ENCODE data around the gene ASB6. TPM values are rescaled to one million over a fixed set of nuclear protein-coding genes. Genes with fewer than 3 reads are reported as not detected.
"Not testable (repeated sequence)": the region's sequence is repeated elsewhere in the genome, so short reads cannot be mapped to it uniquely, and the experiment has no call there.

The ASB6 gene
- total and polyA plus RNA-seq, 5 donors: 9.1 to 10.7 (median 10.1) TPM

DNA sequence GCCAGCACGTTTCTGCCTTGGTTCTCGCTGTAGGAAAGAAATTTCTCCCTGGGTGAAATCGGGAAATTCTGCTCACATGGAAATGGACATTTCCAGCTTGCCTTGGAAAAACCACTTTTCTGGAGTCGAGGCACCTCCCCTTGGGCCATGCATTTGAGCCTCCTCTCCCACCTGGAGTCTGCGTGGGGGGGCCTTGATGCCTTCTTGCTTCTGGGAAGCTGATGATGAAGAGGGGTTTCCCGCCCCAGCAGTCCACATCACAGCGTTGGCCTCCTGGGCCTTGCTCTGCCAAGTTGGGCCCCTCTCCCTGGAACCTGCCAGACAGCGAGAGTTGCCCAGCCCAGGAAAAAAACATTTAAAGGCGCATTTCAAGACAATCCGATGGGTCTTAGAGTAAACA lies 1.8 kb upstream of the ASB6 start:
- whole genome bisulfite sequencing: 89% methylated on average over 10 of the region's 10 CpGs
- DNase-seq (peak in 2 of 3 donors; percentile 51 to 60), ATAC-seq (no peak)
- H3K27ac ChIP-seq (ENCODE audit: low read length): no peak overlapping the region
- H3K4me3 ChIP-seq (ENCODE audit: low read length): no peak overlapping the region
- peaks cover 6% of the 10 kb centered on the region for H3K4me1 ChIP-seq (ENCODE audit: control insufficient read depth, insufficient read depth, low read length)
- H3K9me3 ChIP-seq (ENCODE audit: control insufficient read depth, low read length): no peaks in the 10 kb centered on the region
- H3K27me3 ChIP-seq (ENCODE audit: control insufficient read depth, insufficient read depth): no peaks in the 10 kb centered on the region
- intact Hi-C loops (cut with DNase I): loop anchor here (5.0 to 10.0 kb wide), 2 partner anchors 139 to 141 kb away; no protein-coding TSS in a partner anchor

GRCh38 chr9:129640871-129641749 lies 841 bp downstream of the ASB6 start:
- no peaks in the 10 kb centered on the region for H3K27me3 ChIP-seq (ENCODE audit: control insufficient read depth, insufficient read depth)
- H3K4me3 ChIP-seq (ENCODE audit: low read length): peak overlapping the region; percentile 68
- intact Hi-C loops (cut with DNase I): loop anchor here (5.0 to 10.0 kb wide), 2 partner anchors 141 to 144 kb away; no protein-coding TSS in a partner anchor
- DNase-seq: peak in 2 of 3 donors; percentile 55 to 56
- no peak overlapping the region for H3K27ac ChIP-seq (ENCODE audit: low read length)
- peaks cover 6% of the 10 kb centered on the region for H3K4me1 ChIP-seq (ENCODE audit: control insufficient read depth, insufficient read depth, low read length)
- 19% methylated on average over 44 of the region's 44 CpGs for WGBS
- peak in 1 of 2 donors; percentile 28 for ATAC-seq
- H3K9me3 ChIP-seq (ENCODE audit: control insufficient read depth, low read length): no peaks in the 10 kb centered on the region

GRCh38 chr9:129640086-129640870 lies 1.7 kb downstream of the ASB6 start:
- intact Hi-C loops (cut with DNase I): loop anchor here (5.0 to 10.0 kb wide), 2 partner anchors 142 to 145 kb away; no protein-coding TSS in a partner anchor
- Histone ChIP-seq H3K9me3 (ENCODE audit: control insufficient read depth, low read length) (no peaks in the 10 kb centered on the region), H3K27me3 (ENCODE audit: control insufficient read depth, insufficient read depth) (no peaks in the 10 kb centered on the region), H3K4me3 (ENCODE audit: low read length) (no peak overlapping the region), H3K4me1 (ENCODE audit: control insufficient read depth, insufficient read depth, low read length) (peaks cover 6% of the 10 kb centered on the region), H3K27ac (ENCODE audit: low read length) (no peak overlapping the region)
- DNase-seq: peak in 2 of 3 donors; percentile 56 to 70
- 68% methylated on average over 25 of the region's 25 CpGs for whole genome bisulfite sequencing
- no peak for ATAC-seq

GRCh38 chr9:129639756-129640085 lies 2.2 kb downstream of the ASB6 start:
- H3K27me3 ChIP-seq (ENCODE audit: control insufficient read depth, insufficient read depth): no peaks in the 10 kb centered on the region
- H3K27ac ChIP-seq (ENCODE audit: low read length): no peak overlapping the region
- DNase-seq: peak in 1 of 3 donors; percentile 47
- WGBS: 79% methylated on average over 12 of the region's 12 CpGs
- no peak overlapping the region for H3K4me3 ChIP-seq (ENCODE audit: low read length)
- peaks cover 6% of the 10 kb centered on the region for H3K4me1 ChIP-seq (ENCODE audit: control insufficient read depth, insufficient read depth, low read length)
- no peaks in the 10 kb centered on the region for H3K9me3 ChIP-seq (ENCODE audit: control insufficient read depth, low read length)
- intact Hi-C loops (cut with DNase I): loop anchor here (5.0 to 10.0 kb wide), 2 partner anchors 143 to 145 kb away; no protein-coding TSS in a partner anchor
- ATAC-seq: no peak

DNA sequence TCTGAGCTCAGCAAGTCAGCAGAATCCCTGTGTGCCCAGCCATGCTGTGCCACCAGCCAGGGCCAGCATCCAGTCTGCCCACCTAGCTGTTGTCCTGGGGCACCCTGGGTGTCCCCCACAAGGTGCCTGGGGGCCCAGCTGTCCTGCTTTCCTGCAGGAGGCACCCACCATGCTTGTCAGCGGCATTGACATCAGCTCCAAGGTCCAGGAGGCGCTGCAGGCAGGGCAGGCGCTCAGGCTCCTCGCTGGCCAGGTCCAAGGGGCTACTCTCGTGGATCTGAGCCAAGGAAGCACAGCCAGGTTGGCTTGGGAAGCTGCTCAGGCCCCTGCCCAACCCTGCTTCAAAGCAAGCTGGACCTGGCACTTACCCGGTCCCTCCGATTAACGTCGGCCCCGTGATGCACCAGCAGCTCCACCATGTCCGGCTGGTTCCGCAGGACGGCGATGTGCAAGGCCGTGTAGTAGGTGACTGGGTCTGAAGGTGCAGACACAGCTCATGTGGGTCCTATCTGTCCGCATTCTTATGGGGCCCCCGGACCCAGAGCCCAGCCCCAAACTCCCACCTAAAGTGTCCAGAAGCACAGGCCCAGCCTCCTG lies 2.8 kb downstream of the ASB6 start:
- Histone ChIP-seq H3K27me3 (ENCODE audit: control insufficient read depth, insufficient read depth) (no peaks in the 10 kb centered on the region), H3K4me1 (ENCODE audit: control insufficient read depth, insufficient read depth, low read length) (peaks cover 6% of the 10 kb centered on the region)
- 93% methylated on average over 17 of the region's 17 CpGs for WGBS

GRCh38 chr9:129637673-129638439 lies 4.1 kb downstream of the ASB6 start:
- ATAC-seq (no peak), DNase-seq (peak in 2 of 3 donors; percentile 32 to 38)
- Histone ChIP-seq H3K27me3 (ENCODE audit: control insufficient read depth, insufficient read depth) (no peaks in the 10 kb centered on the region), H3K27ac (ENCODE audit: low read length) (no peak overlapping the region), H3K4me1 (ENCODE audit: control insufficient read depth, insufficient read depth, low read length) (peaks cover 6% of the 10 kb centered on the region), H3K4me3 (ENCODE audit: low read length) (no peak overlapping the region), H3K9me3 (ENCODE audit: control insufficient read depth, low read length) (no peaks in the 10 kb centered on the region)
- intact Hi-C loops (cut with DNase I): no loop called here
- WGBS: 70% methylated on average over 29 of the region's 29 CpGs

More for the DNA sequence above, 2.8 kb downstream of the ASB6 start:
- no peaks in the 10 kb centered on the region for H3K9me3 ChIP-seq (ENCODE audit: control insufficient read depth, low read length)
- intact Hi-C loops (cut with DNase I): no loop called here
- H3K27ac ChIP-seq (ENCODE audit: low read length): no peak overlapping the region
- DNase-seq (peak in 1 of 3 donors; percentile 50), ATAC-seq (no peak)
- H3K4me3 ChIP-seq (ENCODE audit: low read length): no peak overlapping the region

- no peak overlapping the region for H3K4me3 ChIP-seq (ENCODE audit: low read length)
- no peaks in the 10 kb centered on the region for H3K27me3 ChIP-seq (ENCODE audit: control insufficient read depth, insufficient read depth)
- DNase-seq: peak in 2 of 3 donors; percentile 46 to 49
- 61% methylated on average over 9 of the region's 9 CpGs for WGBS
- peaks cover 6% of the 10 kb centered on the region for H3K4me1 ChIP-seq (ENCODE audit: control insufficient read depth, insufficient read depth, low read length)
- no peaks in the 10 kb centered on the region for H3K9me3 ChIP-seq (ENCODE audit: control insufficient read depth, low read length)
- intact Hi-C loops (cut with DNase I): no loop called here
- no peak for ATAC-seq
- H3K27ac ChIP-seq (ENCODE audit: low read length): no peak overlapping the region
Measured at GRCh38 chr9:129637102-129637501, 4.8 kb downstream of the ASB6 start.

- intact Hi-C loops (cut with DNase I); H3K4me1 ChIP-seq (ENCODE audit: control insufficient read depth, insufficient read depth, low read length); H3K27ac ChIP-seq (ENCODE audit: low read length); H3K4me3 ChIP-seq (ENCODE audit: low read length); H3K9me3 ChIP-seq (ENCODE audit: control insufficient read depth, low read length); H3K27me3 ChIP-seq (ENCODE audit: control insufficient read depth, insufficient read depth); ATAC-seq: not testable (repeated sequence)
- WGBS: 89% methylated on average over 10 of the region's 10 CpGs
- DNase-seq: peak in 2 of 3 donors; percentile 15 to 37
Measured at GRCh38 chr9:129636343-129636742, 5.6 kb downstream of the ASB6 start.

- Histone ChIP-seq H3K4me1 (ENCODE audit: control insufficient read depth, insufficient read depth, low read length) (peaks cover 6% of the 10 kb centered on the region), H3K27ac (ENCODE audit: low read length) (no peak overlapping the region), H3K4me3 (ENCODE audit: low read length) (no peak overlapping the region), H3K9me3 (ENCODE audit: control insufficient read depth, low read length) (no peaks in the 10 kb centered on the region), H3K27me3 (ENCODE audit: control insufficient read depth, insufficient read depth) (no peaks in the 10 kb centered on the region)
- WGBS: 86% methylated on average over 34 of the region's 34 CpGs
- ATAC-seq (no peak), DNase-seq (peak in 2 of 3 donors; percentile 41 to 52)
- intact Hi-C loops (cut with DNase I): no loop called here
Measured at GRCh38 chr9:129635099-129636065, 6.6 kb downstream of the ASB6 start.

Measured in right cardiac atrium (tissue), 5 donors.